IPS-NIHi11 (cell line): ENCODE data around the gene OR10H5.
A peak's percentile ranks its signal among the peaks of the same experiment; 100 is the strongest.
"Not testable (repeated sequence)": the region's sequence is repeated elsewhere in the genome, so short reads cannot be mapped to it uniquely, and the experiment has no call there.

Source experiments
- DNase-seq: peaks from one replicate; pipeline ENCODE4 v3.0.0; 2012; ENCODE audit warnings: mixed read lengths, low spot score

The OR10H5 gene

DNA sequence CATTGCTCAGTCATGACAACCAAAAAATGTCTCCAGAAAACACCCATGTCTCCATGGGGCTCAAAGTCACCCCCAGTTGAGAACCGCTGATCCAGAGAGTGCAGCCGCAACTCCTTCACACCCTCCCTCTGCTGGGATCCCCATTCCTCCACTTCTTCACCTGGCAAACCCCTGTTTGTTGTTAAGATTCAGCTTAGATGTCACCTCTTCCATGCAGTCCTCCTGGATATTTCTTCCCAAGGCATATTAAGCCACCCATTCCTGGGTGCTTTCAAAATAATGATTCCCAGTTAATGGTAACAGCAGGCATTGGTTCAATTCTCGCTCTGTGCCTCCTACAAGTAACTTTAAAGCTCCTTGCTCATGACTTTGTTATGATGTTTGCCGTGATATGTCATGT, 24.0 kb downstream of the OR10H5 start:
- DNase-seq: no peak

DNA sequence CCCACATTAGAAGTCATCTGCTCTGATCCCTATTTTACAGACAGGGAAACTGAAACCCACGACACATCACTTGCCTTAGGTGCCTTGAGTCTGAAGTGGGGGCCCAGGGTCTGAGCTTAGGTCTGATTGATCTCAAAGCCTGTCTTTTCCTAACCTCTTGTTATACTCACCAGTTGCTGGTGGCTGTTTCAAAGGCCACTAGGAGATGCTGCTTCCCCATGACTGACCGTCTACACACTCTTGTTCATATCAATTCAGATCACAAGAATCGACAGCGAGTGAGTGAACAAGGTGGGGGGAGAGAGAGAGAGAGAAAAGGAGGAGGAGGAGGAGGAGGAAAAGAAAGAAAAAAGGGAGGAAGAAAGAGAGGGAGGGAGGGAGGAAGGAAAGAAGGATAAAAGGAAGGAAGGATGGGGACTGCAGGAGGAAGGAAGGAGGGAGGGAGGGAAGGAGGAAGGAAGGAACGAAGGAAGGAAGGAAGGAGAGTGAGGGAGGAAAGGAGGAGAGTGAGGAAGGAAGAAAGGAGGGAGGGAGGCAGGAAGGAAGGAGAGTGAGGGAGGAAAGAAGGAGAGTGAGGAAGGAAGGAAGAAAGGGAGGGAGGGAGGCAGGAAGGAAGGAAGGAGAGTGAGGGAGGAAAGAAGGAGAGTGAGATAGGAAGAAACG, 24.7 kb downstream of the OR10H5 start:
- DNase-seq: no peak

GRCh38 chr19:15813916-15814315, 26.5 kb downstream of the OR10H5 start:
- DNase-seq: no peak

GRCh38 chr19:15815306-15815705, 27.8 kb downstream of the OR10H5 start, which contains the start of gene OR10H1:
TSS of gene OR10H1 (minus strand) at chr19:15815664. CDS start at chr19:15808037, 7,627 bp downstream.
- no peak for DNase-seq

GRCh38 chr19:15820646-15821045, 33.2 kb downstream of the OR10H5 start:
- no peak for DNase-seq

GRCh38 chr19:15825753-15826152, 38.3 kb downstream of the OR10H5 start:
- no peak for DNase-seq

GRCh38 chr19:15828121-15828610, 40.7 kb downstream of the OR10H5 start:
- DNase-seq: no peak

GRCh38 chr19:15828611-15829305, 41.3 kb downstream of the OR10H5 start:
- not testable (repeated sequence) for DNase-seq

DNA sequence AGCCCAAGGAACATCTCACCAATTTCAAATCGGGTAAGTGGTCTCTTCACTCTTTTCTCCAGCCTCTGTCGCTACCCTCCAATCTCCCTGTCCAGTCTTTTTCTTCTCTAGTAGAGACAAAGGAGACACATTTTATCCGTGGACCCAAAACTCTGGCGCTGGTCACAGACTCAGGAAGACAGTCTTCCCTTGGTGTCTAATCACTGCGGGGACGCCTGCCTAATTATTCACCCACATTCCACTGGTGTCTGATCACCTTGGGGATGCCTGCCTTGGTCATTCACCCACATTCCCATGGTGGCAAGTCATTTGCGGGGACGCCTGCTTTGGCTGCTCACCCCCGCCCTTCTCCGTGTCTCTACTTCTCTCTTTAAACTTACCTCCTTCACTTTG, 41.8 kb downstream of the OR10H5 start:
- DNase-seq: no peak

DNA sequence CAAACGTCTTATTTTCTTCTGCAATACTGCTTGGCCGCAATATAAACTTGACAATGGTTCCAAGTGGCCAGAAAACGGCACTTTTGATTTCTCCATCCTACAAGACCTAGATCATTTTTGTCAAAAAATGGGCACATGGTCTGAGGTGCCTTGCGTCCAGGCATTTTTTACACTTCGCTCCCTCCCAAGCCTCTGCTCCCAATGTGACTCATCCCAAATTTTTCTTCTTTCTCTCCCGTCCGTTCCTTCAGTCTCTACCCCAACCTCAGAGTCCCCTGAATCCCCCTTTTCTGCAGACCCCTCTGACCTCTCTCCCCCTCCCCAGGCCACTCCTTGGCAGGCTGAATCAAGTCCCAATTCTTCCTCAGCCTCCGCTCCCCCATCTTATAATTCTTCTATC, 42.3 kb downstream of the OR10H5 start:
- DNase-seq: no peak

DNA sequence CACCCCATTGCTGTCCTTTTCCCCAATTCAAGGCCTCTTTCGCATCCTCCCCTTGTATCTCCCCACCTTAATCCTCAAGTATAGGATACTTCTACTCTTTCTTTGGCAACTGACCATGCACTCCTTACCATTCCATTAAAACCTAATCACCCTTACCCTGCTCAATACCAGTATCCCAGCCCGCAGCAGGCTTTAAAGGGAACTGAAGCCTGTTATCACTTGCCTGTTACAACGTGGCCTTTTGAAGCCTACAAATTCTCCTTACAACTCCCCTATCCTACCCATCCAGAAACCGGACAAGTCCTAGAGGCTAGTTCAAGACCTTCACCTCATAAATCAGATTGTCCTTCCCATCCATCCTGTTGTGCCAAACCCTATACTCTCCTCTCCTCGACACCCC, 44.2 kb downstream of the OR10H5 start:
- DNase-seq: no peak

DNA sequence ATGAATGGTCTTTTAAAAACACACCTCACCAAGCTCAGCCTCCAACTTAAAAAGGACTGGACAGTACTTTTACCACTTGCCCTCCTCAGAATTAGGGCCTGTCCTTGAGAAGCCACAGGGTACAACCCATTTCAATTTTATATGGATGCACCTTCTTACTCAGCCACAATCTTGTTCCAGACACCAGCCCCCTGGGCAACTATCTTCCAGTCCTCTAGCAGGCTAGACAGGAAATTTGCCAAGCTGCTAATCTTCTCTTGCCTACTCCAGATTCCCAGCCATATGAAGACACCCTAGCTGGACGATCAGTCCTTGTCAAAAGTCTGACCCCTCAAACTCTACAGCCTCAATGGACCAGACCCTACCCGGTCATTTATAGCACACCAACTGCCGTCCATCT, 46.8 kb downstream of the OR10H5 start:
- DNase-seq: not testable (repeated sequence)

GRCh38 chr19:15835565-15836329, 48.3 kb downstream of the OR10H5 start:
- not testable (repeated sequence) for DNase-seq

DNA sequence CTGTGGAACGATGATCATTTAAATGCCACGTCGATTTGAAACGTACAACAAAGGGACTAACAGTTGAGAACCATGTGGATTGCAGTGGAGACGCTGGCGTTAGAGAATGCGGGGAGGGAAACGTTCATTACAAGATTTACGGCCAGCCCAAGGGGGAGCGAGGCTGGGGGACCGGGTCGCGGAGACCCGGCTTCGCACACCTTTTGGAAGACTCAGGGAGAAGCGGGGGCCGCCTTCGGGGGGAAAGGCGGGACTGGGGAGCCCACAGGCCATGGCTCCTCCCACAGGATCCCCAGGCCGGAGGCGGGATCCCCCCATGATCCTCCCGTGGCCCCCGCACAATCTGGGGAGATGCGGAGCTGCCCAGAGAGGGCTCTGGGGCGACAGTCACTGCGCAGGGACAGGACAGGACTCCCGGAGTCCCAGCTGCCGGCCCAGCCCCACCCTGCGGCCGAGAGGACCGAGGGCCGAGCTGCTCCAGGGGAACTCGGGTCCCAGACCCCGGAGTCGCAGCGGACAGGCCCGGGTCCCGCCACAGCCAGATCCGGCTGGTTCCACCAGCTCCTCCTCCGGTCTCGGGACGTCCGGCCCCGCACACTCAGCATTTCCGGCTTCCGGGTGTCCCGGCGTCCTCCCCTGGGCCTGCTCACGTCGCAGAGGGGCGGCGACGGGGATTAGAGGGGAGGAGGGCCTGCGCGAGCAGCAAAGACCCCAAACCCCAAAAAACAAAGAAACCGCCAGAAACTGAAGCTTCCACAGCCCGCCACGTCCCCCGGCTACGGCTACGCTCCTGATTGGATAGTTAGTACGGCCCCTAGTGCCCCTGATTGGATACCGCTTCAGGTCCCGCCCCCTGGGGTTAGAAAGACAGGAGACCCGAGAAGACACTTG, 49.1 kb downstream of the OR10H5 start:
- DNase-seq: peak; percentile 63

- DNase-seq: no peak
Measured at GRCh38 chr19:15837221-15837731, 49.8 kb downstream of the OR10H5 start.

DNA sequence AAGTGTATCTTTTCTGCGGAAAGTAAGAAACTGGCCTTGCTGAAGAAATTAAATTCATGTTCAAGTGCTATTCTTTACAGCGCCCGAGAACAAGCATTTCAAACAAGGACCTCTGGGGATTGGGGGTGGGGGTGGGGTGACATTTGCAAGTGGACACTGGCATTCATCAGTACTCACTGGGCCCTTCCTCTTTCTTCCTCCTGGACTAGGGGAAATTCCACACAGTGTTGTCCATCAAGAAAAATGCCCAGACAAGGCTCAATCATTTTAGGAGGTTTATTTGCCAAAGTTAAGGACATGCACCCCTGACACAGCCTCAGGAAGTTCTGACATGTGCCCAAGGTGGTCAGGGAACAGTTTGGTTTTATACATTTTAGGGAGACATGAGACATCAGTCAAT, 50.9 kb downstream of the OR10H5 start:
- DNase-seq: no peak

DNA sequence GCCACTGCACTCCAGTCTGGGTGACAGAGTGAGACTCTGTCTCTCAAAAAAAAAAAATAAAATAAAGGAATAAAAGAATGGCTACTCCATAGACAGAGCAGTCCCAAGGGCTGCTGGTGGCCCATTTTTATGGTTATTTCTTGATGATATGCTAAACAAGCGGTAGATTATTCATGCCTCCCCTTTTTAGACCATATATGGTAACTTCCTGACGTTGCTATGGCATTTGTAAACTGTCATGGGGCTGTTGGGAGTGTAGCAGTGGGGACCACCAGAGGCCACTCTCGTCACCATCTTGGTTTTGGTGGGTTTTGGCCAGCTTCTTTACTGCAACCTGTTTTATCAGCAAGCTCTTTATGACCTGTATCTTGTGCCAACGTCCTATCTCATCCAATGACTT, 52.4 kb downstream of the OR10H5 start:
- DNase-seq: not testable (repeated sequence)

DNA sequence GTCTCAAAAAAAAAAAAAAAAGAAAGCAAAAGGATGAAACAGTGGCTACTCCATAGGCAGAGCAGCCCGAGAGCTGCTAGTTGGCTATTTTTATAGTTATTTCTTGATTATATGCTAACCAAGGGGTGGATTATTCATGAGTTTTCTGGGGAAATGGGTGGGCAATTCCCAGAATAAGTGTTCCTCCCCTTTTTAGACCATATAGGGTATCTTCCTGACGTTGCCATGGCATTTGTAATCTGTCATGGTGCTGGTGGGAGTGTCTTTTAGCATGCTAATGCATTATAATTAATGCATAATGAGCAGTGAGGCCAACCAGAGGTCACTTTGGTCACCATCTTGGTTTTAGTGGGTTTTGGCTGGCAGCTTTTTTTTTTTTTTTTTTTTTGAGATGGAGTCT, 53.4 kb downstream of the OR10H5 start:
- no peak for DNase-seq

GRCh38 chr19:15841875-15842569, 54.6 kb downstream of the OR10H5 start:
- DNase-seq: no peak

GRCh38 chr19:15843203-15843893, 55.9 kb downstream of the OR10H5 start:
- no peak for DNase-seq
